GM12875 (cell line): Measurements from ENCODE around the gene TAPBPL.

ENCODE experiments used
- H3K4me3 ChIP-seq: one replicate; pipeline ENCODE4 v1.5.1; 2011; ENCODE audit warnings: low read depth, low read length, control low read depth
- TF ChIP-seq, protein P1 (sequence below): IDR thresholded peaks from 2 replicates; pipeline ENCODE4 v1.5.1; 2011; ENCODE audit warnings: low read depth, mild to moderate bottlenecking, control low read depth, inconsistent platforms, low read length, moderate library complexity, borderline replicate concordance; ENCODE audit not compliant: insufficient read depth

The TAPBPL gene

DNA sequence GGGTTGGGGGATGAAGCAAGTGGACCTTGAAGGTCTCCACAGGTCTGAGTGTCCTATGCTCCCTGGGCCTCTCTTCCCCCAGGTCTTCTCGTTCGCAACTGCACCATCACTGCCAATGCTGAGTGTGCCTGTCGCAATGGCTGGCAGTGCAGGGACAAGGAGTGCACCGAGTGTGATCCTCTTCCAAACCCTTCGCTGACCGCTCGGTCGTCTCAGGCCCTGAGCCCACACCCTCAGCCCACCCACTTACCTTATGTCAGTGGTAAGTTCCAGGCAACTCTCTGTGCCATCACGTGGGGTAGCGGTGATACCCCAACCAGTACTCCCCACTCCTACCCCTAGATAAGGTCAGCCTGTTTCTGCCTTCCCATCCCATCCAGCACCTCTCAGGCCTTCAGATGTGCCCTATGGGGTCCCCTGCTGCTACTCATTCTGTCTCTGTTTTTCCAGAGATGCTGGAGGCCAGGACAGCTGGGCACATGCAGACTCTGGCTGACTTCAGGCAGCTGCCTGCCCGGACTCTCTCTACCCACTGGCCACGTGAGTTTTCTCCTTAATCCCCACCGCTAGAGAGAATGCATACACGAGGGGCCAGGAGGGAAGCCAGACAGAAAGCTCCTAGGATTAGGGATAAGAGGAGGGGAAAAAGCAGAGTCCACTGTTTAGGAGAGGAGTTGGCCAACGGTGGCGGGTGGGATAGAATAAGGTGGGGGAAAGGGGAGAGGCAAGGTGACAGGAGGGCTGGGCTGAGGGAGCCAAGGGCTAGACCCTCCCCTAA, 1.6 kb upstream of the TAPBPL start:
- peak overlapping the region; percentile 83 for H3K4me3 ChIP-seq
- TF ChIP-seq, protein P1, sequence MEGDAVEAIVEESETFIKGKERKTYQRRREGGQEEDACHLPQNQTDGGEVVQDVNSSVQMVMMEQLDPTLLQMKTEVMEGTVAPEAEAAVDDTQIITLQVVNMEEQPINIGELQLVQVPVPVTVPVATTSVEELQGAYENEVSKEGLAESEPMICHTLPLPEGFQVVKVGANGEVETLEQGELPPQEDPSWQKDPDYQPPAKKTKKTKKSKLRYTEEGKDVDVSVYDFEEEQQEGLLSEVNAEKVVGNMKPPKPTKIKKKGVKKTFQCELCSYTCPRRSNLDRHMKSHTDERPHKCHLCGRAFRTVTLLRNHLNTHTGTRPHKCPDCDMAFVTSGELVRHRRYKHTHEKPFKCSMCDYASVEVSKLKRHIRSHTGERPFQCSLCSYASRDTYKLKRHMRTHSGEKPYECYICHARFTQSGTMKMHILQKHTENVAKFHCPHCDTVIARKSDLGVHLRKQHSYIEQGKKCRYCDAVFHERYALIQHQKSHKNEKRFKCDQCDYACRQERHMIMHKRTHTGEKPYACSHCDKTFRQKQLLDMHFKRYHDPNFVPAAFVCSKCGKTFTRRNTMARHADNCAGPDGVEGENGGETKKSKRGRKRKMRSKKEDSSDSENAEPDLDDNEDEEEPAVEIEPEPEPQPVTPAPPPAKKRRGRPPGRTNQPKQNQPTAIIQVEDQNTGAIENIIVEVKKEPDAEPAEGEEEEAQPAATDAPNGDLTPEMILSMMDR = no peak

DNA sequence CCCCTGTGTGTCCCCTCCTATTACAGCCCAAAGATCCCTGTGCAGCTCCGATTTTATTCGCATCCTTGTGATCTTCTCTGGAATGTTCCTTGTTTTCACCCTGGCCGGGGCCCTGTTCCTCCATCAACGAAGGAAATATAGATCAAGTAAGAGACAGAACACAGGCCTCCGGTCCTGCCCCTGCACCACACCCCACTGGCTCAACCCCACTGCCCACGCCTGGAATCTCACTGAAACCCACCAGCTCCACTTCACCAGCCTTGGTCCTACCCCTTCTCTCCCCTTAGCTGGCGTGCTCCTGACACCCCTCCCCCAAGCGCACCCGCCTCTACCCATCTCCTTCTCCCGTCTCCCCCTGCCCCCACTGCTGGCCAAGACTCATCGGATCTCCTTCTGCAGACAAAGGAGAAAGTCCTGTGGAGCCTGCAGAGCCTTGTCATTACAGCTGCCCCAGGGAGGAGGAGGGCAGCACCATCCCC, 934 bp upstream of the TAPBPL start:
- TF ChIP-seq, protein P1 = no peak
- H3K4me3 ChIP-seq = peak overlapping the region; percentile 83

DNA sequence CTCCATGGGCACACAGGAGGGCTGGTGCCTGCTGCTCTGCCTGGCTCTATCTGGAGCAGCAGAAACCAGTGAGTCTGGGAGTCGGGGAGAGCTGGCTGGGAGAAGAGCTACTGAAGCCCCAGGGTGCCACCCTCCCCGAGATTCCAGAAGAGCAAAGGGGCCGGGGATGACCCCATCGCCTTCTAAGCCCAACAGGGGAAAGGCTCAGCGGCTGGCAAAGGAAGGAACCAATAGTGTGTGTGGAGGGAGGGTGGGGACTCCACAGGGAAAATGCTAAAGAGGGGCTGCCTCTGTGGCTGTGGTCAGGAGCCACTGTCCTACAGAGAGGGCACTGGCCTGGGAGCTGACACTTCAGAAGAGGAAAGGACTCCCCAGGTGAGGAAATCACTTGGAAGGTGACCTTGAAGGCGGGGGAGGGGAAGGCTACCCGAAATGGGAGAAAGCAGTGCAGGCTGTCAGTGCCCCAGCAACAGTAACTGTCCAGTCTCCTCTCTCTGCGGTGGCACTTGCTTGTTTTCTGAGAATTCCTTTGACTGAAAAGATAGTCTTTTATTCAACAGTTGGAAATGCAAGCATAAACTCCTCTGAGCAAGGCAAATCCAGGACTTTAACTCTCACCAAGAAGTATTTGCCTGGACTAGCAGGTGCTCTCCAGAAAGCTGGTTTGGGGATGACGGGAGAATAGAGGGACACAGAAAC, 552 bp downstream of the TAPBPL start:
- peak overlapping the region; percentile 83 for H3K4me3 ChIP-seq
- TF ChIP-seq, protein P1 = no peak

DNA sequence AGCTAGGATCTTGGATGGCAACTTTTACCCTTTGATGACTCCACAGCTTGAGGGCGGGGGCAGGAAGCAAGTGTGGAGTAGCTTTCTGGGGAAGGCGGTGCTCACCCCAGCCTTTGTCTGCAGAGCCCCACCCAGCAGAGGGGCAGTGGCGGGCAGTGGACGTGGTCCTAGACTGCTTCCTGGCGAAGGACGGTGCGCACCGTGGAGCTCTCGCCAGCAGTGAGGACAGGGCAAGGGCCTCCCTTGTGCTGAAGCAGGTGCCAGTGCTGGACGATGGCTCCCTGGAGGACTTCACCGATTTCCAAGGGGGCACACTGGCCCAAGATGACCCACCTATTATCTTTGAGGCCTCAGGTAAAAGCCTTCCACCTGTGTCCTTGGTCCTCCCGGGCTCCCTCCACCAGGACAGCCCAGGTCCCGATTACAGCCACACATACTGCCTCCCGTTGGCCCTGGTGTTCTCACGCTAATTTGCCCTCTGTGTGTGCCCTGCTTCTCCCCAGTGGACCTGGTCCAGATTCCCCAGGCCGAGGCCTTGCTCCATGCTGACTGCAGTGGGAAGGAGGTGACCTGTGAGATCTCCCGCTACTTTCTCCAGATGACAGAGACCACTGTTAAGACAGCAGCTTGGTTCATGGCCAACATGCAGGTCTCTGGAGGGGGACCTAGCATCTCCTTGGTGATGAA, 1.2 kb downstream of the TAPBPL start:
- TF ChIP-seq, protein P1 = no peak
- H3K4me3 ChIP-seq = peak overlapping the region; percentile 83

DNA sequence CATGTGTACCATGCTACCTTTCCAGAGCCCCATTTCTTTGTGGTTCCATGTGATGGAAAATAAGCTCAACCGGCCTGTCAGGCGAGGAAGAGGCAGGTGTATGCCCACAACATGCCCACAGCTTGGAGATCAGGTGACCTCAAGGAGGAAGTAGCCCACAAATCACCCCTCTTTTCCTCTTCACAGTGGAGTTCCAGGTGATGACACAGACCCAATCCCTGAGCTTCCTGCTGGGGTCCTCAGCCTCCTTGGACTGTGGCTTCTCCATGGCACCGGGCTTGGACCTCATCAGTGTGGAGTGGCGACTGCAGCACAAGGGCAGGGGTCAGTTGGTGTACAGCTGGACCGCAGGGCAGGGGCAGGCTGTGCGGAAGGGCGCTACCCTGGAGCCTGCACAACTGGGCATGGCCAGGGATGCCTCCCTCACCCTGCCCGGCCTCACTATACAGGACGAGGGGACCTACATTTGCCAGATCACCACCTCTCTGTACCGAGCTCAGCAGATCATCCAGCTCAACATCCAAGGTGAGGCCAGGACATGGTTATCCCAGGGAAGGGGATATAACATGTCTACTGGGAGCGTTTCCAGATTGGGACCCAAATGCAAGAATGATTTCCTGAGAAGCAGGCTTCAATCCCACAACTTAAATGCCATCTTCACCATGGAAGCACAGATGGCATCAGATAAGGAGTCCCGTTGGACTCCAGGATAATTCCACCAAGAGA, 5.5 kb downstream of the TAPBPL start:
- H3K4me3 ChIP-seq = no peak overlapping the region
- TF ChIP-seq, protein P1 = no peak

DNA sequence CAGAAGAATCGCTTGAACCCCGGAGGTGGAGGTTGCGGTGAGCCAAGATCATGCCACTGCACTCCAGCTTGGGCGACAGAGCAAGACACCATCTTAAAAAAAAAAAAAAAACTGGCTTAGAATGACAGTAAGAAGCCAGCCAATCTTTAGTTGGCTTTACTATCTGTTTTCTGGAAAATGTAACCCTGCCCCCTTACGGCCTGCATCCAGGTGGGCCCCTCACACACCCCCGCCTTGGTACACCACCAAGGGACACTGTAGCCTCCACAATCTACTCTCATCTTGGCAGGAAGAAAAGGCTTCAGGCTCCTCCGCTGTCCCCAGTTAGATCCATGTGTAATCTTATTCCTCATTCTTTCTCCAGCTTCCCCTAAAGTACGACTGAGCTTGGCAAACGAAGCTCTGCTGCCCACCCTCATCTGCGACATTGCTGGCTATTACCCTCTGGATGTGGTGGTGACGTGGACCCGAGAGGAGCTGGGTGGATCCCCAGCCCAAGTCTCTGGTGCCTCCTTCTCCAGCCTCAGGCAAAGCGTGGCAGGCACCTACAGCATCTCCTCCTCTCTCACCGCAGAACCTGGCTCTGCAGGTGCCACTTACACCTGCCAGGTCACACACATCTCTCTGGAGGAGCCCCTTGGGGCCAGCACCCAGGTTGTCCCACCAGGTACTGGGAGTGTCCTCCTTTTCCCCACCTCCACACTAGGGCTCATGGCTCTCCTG, 6.6 kb downstream of the TAPBPL start:
- TF ChIP-seq, protein P1 = no peak
- H3K4me3 ChIP-seq = no peak overlapping the region
